GM12865 (cell line): ENCODE results near the gene EPHB3.

Source experiments
- DNase-seq: peaks from one replicate; pipeline ENCODE4 v3.0.0; 2010; ENCODE audit warnings: low read depth
- H3K4me3 ChIP-seq: 2 replicates; pipeline ENCODE4 v1.5.1; 2011; ENCODE audit warnings: mild to moderate bottlenecking, low read depth, low read length, control low read depth
- CTCF ChIP-seq: IDR thresholded peaks from 2 replicates; pipeline ENCODE4 v1.5.1; 2011; ENCODE audit warnings: low read length, control low read depth, low read depth, inconsistent platforms; ENCODE audit not compliant: insufficient read depth; ENCODE audit errors: missing control alignments

Gene EPHB3

GRCh38 chr3:184539801-184540435 lies 21.7 kb upstream of the EPHB3 start:
- no peak for DNase-seq

GRCh38 chr3:184540777-184541681 lies 20.6 kb upstream of the EPHB3 start:
- TF ChIP-seq CTCF: peak; percentile 82

More at GRCh38 chr3:184539801-184540435, 21.7 kb upstream of the EPHB3 start:
- no peak for TF ChIP-seq CTCF
- no peak overlapping the region for H3K4me3 ChIP-seq

GRCh38 chr3:184541886-184542562 lies 19.6 kb upstream of the EPHB3 start:
- TF ChIP-seq CTCF: no peak
- H3K4me3 ChIP-seq: no peak overlapping the region
- DNase-seq: no peak

More at GRCh38 chr3:184540777-184541681, 20.6 kb upstream of the EPHB3 start:
- peak; percentile 61 for DNase-seq
- H3K4me3 ChIP-seq: no peak overlapping the region

DNA sequence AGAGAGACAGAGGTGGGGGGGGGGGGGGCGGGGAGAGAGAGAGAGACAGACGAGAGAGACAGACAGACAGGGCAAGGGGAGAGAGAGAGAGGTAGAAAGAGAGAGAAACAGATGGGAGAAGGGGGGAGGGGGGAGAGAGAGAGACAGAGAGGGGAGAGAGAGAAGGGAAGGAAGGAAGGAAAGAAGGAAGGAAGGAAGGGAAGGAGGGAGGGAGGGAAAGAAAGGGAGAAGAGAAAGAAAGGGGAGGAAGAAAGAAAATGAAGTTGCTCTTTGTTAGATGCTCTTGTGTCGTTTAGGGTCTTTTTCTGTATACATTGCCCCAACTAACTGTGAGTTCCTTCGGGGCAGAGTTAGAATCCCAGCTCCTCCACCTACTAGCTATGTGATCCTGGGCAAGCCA lies 19.0 kb upstream of the EPHB3 start:
- no peak for DNase-seq
- no peak for TF ChIP-seq CTCF
- no peak overlapping the region for H3K4me3 ChIP-seq

- no peak for DNase-seq
- H3K4me3 ChIP-seq: no peak overlapping the region
- TF ChIP-seq CTCF: no peak
Observed at GRCh38 chr3:184543256-184543655, 18.3 kb upstream of the EPHB3 start.

DNA sequence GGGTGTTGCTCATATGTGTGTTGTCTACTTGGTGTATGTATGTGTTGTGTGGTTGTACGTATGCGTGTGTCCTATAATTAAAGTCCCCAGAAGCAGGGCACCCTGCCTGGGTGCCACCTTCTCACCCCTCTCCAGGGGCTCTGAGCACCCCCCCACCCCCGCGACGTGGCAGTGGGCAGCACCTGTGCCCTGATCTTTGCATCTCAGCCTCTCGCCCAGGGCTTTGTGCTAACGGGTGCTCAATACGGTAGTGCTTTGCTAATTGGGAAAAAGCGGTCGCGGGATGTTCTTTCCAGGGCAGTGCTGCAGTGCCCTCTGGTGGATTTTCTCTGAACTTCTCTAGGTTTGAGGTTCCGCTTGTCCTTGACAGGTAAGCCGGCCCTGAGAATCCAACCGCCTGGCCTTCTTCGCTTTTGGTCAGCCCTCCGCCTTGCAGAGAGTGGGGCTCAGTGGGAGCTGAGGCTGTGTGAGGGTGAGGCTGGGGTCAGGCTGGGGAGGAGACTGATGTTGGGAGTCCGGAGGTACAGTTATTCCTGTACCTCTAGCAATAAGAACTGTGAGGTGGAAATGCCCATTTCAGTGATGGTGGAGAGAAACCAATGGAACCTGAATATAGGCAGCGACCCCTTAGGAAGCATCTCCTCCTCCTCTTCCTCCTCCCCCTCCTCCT lies 17.6 kb upstream of the EPHB3 start:
- DNase-seq: peak; percentile 84
- H3K4me3 ChIP-seq: no peak overlapping the region
- peak; percentile 85 for TF ChIP-seq CTCF
